C1 segment of cervical spinal cord (tissue), 14 donors: ENCODE measurements around the gene CCDC186.

Source experiments
- DNase-seq, 14 donors: peaks; one replicate each; lab custom pipeline; 2025; lab: John Stamatoyannopoulos, UW

Gene CCDC186

GRCh38 chr10:114173921-114174694 lies at the start of gene CCDC186:
CCDC186 (minus strand) TSS chr10:114174203; CDS start chr10:114163268, 10,935 bp downstream.
- DNase-seq = peak; percentile 38 to 98 (median 80)

DNA sequence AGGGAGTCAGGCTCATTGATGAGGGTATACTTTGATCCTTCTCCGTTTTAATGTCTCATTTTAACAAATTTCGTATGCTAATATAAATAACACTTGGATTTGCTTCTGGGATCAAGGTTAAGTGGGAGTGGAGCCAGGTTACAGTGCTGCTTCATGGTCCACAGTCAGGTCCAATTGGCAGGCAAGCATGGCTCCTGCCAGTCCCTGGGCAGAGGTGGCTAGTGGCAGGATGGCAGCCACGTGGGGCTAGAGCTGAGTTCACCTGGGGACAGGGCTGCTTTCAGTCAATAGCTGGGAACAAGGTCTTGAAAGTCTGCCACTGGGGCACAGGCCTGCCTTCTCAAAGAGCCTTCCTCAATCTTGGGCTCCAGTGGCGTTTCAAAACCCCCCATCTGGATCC lies 49.1 kb upstream of the CCDC186 start:
- no peak for DNase-seq

DNA sequence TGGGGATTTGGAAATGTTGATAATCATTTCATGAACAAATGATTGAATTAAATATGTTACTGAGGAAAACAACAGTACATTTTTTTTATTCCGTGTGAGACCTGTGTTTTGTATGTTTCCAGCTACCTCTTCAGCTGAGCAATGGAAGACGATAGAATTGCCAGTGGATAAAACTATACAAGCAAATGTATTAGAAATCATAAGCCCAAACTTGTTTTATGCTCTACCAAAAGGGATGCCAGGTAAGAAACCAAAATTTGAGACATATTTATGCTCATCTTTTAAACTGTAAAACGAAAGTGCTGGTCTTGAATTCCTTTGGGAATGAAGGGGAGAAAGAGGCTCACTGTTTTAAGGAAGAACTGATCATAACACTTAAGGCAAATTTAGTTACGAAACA lies 47.2 kb upstream of the CCDC186 start:
- DNase-seq = no peak

DNA sequence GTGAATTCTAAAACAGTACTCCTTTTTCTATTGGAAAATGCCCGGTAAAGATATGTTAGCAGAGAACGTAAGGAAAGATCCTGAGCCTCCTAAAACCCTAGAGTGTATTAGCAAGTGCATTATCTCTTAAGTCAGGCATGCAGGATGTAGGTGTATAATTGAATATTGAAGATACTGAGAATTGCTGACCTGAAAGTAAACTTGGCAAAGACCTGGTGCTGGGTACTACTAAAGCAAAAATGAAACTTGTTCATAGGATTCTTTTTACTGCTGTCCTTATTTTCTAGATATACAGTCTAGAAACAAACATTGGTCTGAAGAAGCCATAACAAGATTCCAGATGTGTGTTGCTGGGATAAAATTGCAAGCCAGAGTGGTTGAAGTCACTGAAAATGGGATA lies 46.3 kb upstream of the CCDC186 start:
- DNase-seq = no peak

- no peak for DNase-seq
Observed at GRCh38 chr10:114215033-114215432, 41.0 kb upstream of the CCDC186 start.

DNA sequence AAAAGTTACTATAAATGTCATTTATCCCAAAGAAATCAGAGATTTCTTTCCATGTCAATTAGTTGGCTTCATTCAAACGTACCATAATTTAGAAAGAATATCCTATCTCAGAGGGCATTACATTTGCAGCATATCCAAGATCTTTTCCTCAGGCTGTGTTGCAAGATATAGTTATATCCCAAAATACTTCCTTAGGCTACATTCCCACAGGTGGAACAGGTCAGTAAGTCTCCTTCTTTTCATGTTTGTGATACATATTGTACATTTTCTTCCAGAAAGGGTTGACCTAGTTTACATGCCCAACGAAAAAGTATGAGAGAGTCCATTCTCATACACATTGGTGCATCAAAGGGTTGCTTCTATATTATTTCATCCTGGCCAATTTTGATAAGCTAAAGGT lies 38.1 kb upstream of the CCDC186 start:
- DNase-seq = no peak

DNA sequence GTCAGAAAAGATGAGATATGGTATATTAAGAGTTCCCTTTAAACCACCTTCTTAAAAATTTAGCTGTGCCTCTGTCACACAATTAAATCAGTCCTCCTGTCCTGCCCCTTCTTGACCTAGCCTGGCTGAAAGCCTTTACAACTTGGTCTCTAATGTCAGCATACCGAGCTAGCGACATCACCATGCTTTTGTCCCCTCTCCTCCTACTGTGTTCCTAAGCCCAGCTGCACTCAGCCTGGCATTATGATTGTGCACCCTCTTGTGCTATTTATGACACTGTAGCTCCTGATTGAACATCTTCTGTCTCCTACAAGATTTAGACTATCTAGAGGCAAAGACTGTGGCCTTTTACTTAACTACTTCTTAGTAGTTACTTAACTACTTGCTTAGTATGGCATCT lies 34.3 kb upstream of the CCDC186 start:
- DNase-seq = no peak

DNA sequence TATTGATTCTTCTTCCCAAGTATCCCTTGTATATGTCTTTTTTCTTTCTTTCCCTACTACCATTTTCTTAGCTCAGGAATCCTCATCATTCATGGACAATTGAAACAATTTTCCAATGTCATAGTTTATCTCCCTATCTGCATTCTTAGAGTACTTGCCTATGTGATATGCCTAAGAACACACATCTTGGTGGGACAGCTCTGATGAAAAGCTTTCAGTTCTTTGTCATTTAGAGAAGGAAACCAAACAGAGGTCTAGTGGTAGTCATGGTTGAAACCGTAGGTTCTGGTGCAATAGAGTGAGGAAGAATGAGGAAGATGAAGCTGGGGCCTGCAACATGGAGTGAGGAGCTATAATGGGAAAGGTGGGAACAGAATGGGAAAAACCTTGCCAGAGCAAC lies 33.3 kb upstream of the CCDC186 start:
- DNase-seq = no peak

DNA sequence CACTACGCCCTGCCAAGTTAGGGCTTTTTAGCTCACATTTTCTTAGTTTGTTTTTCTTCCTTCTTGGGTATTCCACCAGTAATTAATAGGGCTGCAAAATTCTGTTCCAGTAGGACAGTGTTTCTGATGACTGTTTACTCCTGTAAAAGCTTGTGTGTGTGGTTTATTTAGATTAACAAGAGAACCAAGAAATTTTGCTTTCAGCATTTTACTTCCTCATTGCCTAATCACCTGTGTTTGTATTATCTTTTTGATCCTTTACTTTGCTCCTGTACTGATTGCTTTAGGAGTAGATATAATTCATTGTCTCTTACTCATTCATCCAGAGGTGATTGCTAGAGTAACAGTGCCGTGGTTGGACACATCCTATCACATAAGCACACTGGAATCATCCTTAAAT lies 32.9 kb upstream of the CCDC186 start:
- no peak for DNase-seq

GRCh38 chr10:114202812-114203211 lies 28.8 kb upstream of the CCDC186 start:
- no peak for DNase-seq

DNA sequence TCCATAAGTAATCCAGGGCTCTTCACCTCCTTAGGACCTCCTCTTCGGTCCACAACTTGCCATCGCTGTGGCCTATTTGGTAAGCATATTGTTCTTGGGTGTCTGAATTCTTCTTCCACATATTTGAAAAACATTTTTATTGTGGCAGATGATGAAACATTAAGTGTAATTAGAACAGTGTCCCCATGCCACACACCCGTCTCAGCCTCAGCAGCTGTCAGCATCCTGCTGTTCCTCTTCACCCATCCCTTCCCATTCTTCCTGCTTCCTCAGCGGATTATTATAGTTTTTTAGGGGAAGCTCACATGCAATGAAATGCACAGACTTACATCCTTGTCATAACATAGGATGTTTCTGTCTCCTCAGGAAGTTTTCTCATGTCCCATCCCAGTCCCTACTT lies 25.2 kb upstream of the CCDC186 start:
- DNase-seq = no peak

GRCh38 chr10:114195079-114195478 lies 21.1 kb upstream of the CCDC186 start:
- DNase-seq = no peak

DNA sequence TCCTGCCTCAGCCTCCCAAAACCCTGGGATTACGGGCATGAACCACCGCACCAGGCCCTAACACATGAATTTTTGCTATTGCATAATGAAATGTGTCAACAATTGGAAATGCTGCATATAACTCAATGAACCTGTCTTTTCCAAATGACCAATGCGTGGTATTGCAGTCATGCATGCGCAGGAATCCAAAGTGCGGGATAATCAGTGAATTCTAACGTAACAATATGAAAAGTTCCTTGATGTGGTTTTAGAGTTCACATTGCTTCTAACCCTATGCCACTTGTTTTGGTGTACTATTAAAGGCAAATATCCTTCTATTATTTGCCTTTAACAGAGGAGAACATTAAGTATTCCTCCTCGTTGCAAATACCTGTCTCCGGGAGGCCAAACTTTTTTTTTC lies 15.7 kb upstream of the CCDC186 start:
- no peak for DNase-seq

- DNase-seq = no peak
Observed at GRCh38 chr10:114188900-114189299, 14.9 kb upstream of the CCDC186 start.

DNA sequence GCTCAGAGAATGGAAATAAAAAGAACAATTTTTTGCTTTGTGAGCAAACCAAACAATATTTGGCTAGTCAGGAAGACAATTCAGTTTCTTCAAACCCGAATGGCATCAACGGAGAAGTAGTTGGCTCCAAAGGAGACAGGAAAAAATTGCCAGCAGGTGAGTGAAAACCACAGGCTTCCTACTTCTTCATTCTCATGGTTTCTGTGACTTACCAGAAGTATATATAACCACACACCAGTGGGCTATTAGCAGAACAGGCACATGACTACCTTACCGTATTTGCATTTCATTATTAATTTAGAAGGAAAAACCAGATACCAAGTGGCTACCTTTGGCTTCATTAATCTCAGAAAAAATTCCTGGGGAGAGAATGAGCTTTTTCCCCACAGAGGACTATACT lies 14.0 kb upstream of the CCDC186 start:
- no peak for DNase-seq

GRCh38 chr10:114184276-114184675 lies 10.3 kb upstream of the CCDC186 start:
- DNase-seq = no peak

- no peak for DNase-seq
Observed at GRCh38 chr10:114183563-114183962, 9.6 kb upstream of the CCDC186 start.

- DNase-seq = no peak
Observed at GRCh38 chr10:114181971-114182370, 8.0 kb upstream of the CCDC186 start.

GRCh38 chr10:114180937-114181336 lies 6.9 kb upstream of the CCDC186 start:
- no peak for DNase-seq

- DNase-seq = no peak
Observed at GRCh38 chr10:114179747-114180146, 5.7 kb upstream of the CCDC186 start.

- no peak for DNase-seq
Observed at GRCh38 chr10:114179148-114179547, 5.1 kb upstream of the CCDC186 start, which contains the start of gene TDRD1. TDRD1 (plus strand) TSS chr10:114179353; CDS start chr10:114187832, 8,479 bp downstream.

DNA sequence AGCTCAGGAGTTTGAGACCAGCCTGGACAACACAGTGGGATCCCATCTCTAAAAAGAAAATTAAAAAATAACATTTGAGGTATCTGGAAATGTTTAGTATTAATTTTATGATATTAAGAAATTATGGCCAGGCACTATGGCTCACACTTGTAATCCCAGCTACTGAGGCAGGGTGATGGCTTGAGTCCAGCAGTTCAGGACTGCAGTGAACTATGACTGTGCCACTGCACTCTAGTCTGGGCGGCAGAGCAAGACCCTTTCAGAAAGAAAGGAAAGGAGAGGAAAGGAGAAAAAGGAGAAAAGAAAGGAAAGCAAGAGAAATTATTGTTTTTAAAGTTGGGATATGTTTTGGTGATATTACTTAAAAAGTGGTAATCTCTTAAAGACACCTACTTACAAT lies 2.5 kb upstream of the CCDC186 start:
- DNase-seq = no peak

DNA sequence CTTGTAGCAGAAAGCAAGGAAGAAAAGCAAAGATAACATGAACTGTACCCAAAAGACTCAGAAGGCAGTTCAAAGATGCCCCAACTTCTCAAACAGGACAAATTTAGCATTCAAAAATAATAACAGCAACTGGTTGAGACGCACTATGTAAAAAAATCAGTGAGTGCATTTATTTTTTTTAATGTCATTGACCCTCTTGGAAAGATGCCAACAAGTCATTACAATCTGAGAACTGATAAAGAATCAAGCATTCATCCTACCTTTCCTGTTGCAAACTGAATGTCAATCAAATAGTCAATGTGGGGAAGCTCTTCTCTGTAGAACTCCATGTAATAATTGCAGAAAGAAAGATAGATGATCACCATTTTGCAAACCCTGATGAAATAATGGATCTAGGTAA lies 1.7 kb upstream of the CCDC186 start:
- no peak for DNase-seq

- DNase-seq = peak in 8 of 14 donors; percentile 26 to 86 (median 46)
Observed at GRCh38 chr10:114174695-114175188, 739 bp upstream of the CCDC186 start.
